Thyroid gland (tissue), 4 donors: Measurements from ENCODE around the gene MME. TPM values are rescaled to one million over a fixed set of nuclear protein-coding genes. Genes with fewer than 3 reads are reported as not detected.

Experiments used
- DNase-seq, 2 donors: peaks; one replicate each; pipeline ENCODE4 v3.0.0-alpha.2; 2019
- H3K27ac ChIP-seq, 3 donors: fragments of 200-600 bp; sonication (generic); 1 replicate in 2 of 3; 2 replicates in 1 of 3; pipeline ENCODE4 v1.5.1; 2016 to 2019; ENCODE audit warnings: mild to moderate bottlenecking in 1 of 3, moderate library complexity in 1 of 3
- H3K27me3 ChIP-seq: fragments of 200-600 bp; sonication (generic); one replicate; pipeline ENCODE4 v1.5.1; 2019
- H3K36me3 ChIP-seq, 2 donors: fragments of 200-600 bp; sonication (generic); one replicate each; pipeline ENCODE4 v1.5.1; 2016 to 2019
- H3K4me1 ChIP-seq, 2 donors: fragments of 200-600 bp; sonication (generic); one replicate each; pipeline ENCODE4 v1.5.1; 2017 to 2019
- H3K4me3 ChIP-seq, 3 donors: fragments of 200-600 bp; sonication (generic); replicated peaks in 1 of 3; 1 replicate in 2 of 3; 2 replicates in 1 of 3; pipeline ENCODE4 v1.5.1; 2016; ENCODE audit warnings: mild to moderate bottlenecking in 1 of 3
- H3K9me3 ChIP-seq: fragments of 200-600 bp; sonication (generic); one replicate; pipeline ENCODE4 v1.5.1; 2017
- POLR2A ChIP-seq, 2 donors: fragments of 450-650 bp; IDR thresholded peaks; one replicate each; pipeline ENCODE4 v1.6.1; 2017; ENCODE audit warnings: antibody characterized with exemption in 2 of 2, mild to moderate bottlenecking in 2 of 2, moderate library complexity in 1 of 2
- WGBS, 2 donors: methylation state at CpG; one replicate each; pipeline ENCODE4 v1.1.5; 2017; 5-methylcytosine and 5-hydroxymethylcytosine counted together
- intact Hi-C: fragments of 100-400 bp; cut with DNase I; formaldehyde crosslinking; loops from one replicate; pipeline ENCODE4 v1.15.1; 2023
- total RNA-seq, 4 donors: library from RNA; depleted of rRNA; stranded (reverse); fragments of >200 nt; gene quantifications; one replicate each; pipeline ENCODE4 v1.2.3, GENCODE V29; 2016
- TF ChIP-seq, protein P1 (sequence below), 6 experiments: fragments of 200-600 bp in 3 of 6; fragments of 450-650 bp in 3 of 6; sonication (generic) in 3 of 6; IDR thresholded peaks; one replicate each; pipeline ENCODE4 v1.5.1; 2016 to 2019; ENCODE audit warnings: antibody characterized with exemption in 6 of 6, mild to moderate bottlenecking in 2 of 6, inconsistent platforms in 1 of 6, moderate library complexity in 1 of 6

The MME gene
- total RNA-seq, 4 donors from 2014 or later = 3.2 to 9.1 (median 5.9) TPM

DNA sequence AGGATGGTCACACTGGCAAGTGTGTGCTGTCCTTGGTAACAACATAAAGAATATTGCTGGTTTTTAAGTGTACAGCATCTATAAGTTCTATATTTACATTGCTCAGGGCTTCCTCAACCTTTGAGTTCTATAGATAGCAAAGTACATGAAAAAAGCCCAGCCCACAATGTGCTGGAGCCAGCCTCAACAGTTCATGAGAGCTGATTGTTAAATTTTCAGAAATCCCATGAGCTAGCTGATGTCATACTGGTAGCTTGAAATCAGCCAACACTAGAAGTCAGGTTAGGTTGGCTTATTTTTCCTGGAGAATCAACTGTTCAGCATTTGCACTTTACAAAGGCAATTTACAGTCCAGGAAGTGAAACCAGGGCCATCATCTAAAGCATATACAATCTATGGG lies 110.6 kb downstream of the MME start:
- no peaks in the 10 kb centered on the region for H3K9me3 ChIP-seq
- no peaks in the 10 kb centered on the region for H3K36me3 ChIP-seq
- DNase-seq = no peak
- no peak overlapping the region for H3K4me3 ChIP-seq
- TF ChIP-seq, protein P1, sequence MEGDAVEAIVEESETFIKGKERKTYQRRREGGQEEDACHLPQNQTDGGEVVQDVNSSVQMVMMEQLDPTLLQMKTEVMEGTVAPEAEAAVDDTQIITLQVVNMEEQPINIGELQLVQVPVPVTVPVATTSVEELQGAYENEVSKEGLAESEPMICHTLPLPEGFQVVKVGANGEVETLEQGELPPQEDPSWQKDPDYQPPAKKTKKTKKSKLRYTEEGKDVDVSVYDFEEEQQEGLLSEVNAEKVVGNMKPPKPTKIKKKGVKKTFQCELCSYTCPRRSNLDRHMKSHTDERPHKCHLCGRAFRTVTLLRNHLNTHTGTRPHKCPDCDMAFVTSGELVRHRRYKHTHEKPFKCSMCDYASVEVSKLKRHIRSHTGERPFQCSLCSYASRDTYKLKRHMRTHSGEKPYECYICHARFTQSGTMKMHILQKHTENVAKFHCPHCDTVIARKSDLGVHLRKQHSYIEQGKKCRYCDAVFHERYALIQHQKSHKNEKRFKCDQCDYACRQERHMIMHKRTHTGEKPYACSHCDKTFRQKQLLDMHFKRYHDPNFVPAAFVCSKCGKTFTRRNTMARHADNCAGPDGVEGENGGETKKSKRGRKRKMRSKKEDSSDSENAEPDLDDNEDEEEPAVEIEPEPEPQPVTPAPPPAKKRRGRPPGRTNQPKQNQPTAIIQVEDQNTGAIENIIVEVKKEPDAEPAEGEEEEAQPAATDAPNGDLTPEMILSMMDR (IDR thresholded peaks at IDR 0.05) = no peak
- TF ChIP-seq POLR2A (IDR thresholded peaks at IDR 0.05) = no peak
- H3K4me1 ChIP-seq = no peaks in the 10 kb centered on the region
- H3K27me3 ChIP-seq = no peaks in the 10 kb centered on the region
- intact Hi-C loops = no loop called here
- no peak overlapping the region for H3K27ac ChIP-seq

DNA sequence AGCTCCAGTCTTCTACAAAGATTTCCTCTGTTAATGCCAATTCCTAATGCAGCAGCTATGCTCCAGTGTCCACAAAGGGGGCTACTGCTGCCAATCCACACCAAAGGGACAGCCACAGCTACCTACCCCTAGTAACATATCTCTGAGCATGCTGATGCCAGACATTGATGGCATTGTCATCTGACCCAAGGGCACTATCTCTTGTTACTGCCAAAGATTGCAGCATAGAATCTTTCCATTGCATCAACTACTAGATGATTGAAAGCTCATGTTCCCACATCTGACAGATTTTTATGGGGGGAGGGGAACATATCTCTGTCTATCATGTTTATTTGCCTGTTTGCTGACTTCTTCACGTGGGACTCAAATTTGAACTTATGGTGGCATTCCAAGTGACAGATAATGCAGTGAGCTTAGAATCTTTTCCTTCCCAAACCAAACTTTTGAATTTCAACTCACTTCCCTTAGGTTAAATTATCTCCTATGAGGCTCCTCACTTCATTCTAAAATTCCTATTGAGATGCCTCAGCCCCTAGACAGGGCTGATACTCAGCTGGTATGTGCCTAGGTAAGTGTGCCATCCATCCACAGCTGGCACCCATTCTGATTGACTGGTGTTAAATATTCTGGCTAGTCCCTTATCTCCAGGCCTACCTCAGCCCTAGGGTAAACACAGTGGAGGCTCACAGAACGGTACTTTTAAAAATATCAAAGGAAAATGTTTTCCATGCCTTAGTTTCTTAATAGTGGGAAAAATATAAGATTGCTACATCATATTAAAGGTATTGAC lies 113.0 kb downstream of the MME start:
- DNase-seq = no peak
- TF ChIP-seq, protein P1 (IDR thresholded peaks at IDR 0.05) = no peak
- TF ChIP-seq POLR2A (IDR thresholded peaks at IDR 0.05) = no peak
- no peaks in the 10 kb centered on the region for H3K9me3 ChIP-seq
- WGBS, 2 donors = 78 to 82% methylated on average over 2 of the region's 2 CpGs
- H3K27ac ChIP-seq = no peak overlapping the region
- no peaks in the 10 kb centered on the region for H3K27me3 ChIP-seq
- intact Hi-C loops = no loop called here
- peaks cover 0 to 16% of the 10 kb centered on the region in 2 donors for H3K4me1 ChIP-seq
- H3K4me3 ChIP-seq = no peak overlapping the region
- no peaks in the 10 kb centered on the region for H3K36me3 ChIP-seq

DNA sequence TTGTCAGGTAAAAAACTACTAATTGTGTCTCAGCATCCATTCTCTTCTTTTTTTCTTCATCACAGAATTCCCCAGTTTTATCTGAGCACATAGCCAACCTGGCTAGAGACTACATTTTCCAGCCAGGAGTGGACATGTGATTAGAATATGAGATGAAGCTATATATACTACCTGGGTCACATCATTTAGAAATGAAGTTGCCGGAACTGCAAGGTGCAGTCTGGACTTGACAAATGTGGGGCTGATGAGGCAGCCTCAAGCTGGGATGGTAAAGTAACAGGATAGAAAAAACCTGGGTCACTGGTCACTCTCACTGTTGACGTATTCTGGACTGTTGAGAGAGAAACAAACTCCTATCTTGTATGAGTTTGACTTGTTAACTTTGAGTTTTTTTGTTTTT lies 113.7 kb downstream of the MME start:
- intact Hi-C loops = no loop called here
- no peak for DNase-seq
- H3K4me3 ChIP-seq = no peak overlapping the region
- TF ChIP-seq, protein P1 (IDR thresholded peaks at IDR 0.05) = no peak
- no peak for TF ChIP-seq POLR2A (IDR thresholded peaks at IDR 0.05)
- no peaks in the 10 kb centered on the region for H3K36me3 ChIP-seq
- peaks cover 0 to 16% of the 10 kb centered on the region in 2 donors for H3K4me1 ChIP-seq
- H3K27ac ChIP-seq = no peak overlapping the region
- 94 to 96% methylated on average over 2 of the region's 2 CpGs for WGBS, 2 donors
- H3K27me3 ChIP-seq = no peaks in the 10 kb centered on the region
- H3K9me3 ChIP-seq = no peaks in the 10 kb centered on the region

DNA sequence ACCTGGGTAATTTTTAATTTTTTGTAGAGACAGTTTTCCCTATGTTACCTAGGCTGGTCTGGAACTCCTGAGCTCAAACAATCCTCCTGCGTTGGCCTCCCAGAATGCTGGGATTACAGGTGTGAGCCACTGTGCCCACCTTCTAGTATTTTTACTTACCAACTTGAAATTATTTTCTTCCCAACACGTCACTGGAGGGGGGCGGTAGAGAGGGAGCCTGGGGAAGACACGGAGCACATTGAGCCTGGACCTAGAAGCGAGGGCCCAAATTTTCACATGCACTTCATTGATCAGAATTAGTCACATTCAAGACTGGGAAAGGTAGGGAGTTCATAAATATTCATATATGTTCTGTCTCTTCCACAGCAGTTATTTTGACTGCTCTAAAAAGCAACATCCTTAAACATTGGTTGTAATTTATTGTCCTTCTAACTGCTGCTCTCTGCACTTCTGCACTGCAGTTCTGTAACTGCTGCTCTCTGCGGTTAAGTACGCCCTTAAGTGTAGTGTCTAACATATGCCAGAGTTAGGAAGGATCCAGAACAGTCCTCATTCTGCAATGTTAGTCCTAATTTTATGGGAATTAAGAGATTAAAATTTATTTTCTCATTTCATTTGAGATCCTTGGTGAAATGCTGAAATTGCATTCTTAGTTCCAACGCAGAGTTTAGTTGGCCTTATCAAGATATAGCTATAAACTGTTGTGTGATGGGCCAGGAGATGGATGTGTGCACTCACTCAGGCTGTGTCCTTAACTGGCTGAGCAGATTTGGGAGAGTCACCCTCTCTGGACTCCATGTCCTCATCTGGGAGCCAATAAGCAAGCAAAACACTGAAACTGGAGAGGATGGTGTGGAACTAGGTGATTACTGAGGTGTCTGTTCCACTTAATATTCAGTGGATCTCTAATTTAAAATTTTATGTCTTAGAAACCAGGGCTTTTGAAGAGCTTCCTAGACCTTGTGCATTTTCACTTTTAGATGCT lies 115.1 kb downstream of the MME start:
- intact Hi-C loops = no loop called here
- no peak for TF ChIP-seq POLR2A (IDR thresholded peaks at IDR 0.05)
- TF ChIP-seq, protein P1 (IDR thresholded peaks at IDR 0.05) = no peak
- Histone ChIP-seq H3K36me3 (no peaks in the 10 kb centered on the region), H3K27ac (no peak overlapping the region), H3K4me3 (no peak overlapping the region), H3K9me3 (no peaks in the 10 kb centered on the region), H3K27me3 (no peaks in the 10 kb centered on the region), H3K4me1 (peaks cover 0 to 16% of the 10 kb centered on the region in 2 donors)
- no peak for DNase-seq
- WGBS, 2 donors = 79 to 87% methylated on average over 8 of the region's 8 CpGs
